ENCODE data around the gene HOXB2.

DNA sequence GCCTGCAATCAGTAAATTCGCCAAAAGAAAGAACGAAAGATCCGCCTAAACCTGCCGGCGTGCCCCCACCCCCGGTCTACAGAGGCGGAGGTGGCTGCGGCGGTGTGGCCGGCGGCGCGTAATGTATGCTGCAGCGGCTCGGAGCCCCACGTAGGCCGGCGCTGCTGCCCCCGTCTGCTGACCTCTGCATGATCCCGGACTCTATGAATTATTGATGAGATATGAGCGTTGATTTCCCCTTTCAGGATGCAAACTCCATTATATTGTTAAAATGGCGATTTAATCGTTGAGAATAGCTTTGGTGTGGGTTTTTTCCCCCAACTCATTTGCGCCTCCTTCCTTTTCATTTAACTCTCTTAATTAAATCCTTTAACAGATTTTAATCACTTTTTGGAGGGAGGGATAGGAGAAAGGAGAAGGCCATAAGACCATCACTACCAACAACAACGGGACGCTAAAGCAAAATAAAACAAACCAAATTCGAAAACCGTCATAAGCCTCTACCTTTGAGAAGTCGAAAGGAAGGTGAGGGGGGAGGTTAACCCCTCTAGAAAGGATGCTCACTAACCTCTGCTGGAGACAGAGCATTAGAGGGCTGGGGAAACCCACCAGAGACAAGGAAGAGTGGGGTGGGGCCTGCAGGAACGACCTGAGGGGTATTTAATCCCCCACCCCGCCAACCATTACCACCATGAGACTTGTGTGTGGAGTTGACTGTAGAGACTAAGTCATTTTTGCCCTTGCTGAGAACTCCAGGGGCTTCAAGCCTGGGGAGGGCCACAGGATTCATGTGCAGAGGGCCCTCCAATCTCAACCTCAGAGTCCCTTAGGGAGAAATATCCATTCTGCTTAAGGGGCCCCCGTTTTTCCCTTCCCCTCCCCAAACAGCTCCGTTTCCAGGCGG is 41.7 kb upstream of the HOXB2 start:
- TF ChIP-seq, protein P1, sequence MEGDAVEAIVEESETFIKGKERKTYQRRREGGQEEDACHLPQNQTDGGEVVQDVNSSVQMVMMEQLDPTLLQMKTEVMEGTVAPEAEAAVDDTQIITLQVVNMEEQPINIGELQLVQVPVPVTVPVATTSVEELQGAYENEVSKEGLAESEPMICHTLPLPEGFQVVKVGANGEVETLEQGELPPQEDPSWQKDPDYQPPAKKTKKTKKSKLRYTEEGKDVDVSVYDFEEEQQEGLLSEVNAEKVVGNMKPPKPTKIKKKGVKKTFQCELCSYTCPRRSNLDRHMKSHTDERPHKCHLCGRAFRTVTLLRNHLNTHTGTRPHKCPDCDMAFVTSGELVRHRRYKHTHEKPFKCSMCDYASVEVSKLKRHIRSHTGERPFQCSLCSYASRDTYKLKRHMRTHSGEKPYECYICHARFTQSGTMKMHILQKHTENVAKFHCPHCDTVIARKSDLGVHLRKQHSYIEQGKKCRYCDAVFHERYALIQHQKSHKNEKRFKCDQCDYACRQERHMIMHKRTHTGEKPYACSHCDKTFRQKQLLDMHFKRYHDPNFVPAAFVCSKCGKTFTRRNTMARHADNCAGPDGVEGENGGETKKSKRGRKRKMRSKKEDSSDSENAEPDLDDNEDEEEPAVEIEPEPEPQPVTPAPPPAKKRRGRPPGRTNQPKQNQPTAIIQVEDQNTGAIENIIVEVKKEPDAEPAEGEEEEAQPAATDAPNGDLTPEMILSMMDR (IDR thresholded peaks at IDR 0.05; ENCODE audit: poor library complexity, severe bottlenecking): no peak
- TF ChIP-seq EZH2 (IDR thresholded peaks at IDR 0.05; ENCODE audit: borderline replicate concordance, insufficient read depth, low read length, poor library complexity, severe bottlenecking) (no peak), POLR2AphosphoS5 (IDR thresholded peaks at IDR 0.05) (no peak), RAD21 (conservative IDR thresholded peaks at IDR 0.05) (no peak), EP300 (conservative IDR thresholded peaks at IDR 0.05; ENCODE audit: poor library complexity, severe bottlenecking) (no peak)
- TF ChIP-seq, protein P2, sequence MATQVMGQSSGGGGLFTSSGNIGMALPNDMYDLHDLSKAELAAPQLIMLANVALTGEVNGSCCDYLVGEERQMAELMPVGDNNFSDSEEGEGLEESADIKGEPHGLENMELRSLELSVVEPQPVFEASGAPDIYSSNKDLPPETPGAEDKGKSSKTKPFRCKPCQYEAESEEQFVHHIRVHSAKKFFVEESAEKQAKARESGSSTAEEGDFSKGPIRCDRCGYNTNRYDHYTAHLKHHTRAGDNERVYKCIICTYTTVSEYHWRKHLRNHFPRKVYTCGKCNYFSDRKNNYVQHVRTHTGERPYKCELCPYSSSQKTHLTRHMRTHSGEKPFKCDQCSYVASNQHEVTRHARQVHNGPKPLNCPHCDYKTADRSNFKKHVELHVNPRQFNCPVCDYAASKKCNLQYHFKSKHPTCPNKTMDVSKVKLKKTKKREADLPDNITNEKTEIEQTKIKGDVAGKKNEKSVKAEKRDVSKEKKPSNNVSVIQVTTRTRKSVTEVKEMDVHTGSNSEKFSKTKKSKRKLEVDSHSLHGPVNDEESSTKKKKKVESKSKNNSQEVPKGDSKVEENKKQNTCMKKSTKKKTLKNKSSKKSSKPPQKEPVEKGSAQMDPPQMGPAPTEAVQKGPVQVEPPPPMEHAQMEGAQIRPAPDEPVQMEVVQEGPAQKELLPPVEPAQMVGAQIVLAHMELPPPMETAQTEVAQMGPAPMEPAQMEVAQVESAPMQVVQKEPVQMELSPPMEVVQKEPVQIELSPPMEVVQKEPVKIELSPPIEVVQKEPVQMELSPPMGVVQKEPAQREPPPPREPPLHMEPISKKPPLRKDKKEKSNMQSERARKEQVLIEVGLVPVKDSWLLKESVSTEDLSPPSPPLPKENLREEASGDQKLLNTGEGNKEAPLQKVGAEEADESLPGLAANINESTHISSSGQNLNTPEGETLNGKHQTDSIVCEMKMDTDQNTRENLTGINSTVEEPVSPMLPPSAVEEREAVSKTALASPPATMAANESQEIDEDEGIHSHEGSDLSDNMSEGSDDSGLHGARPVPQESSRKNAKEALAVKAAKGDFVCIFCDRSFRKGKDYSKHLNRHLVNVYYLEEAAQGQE (IDR thresholded peaks at IDR 0.05; ENCODE audit: borderline replicate concordance): no peak
